Fibroblast of skin of back (primary cell): ENCODE data around the gene ASIC3. TPM values are rescaled to one million over a fixed set of nuclear protein-coding genes. Genes with fewer than 3 reads are reported as not detected.
"Not testable (repeated sequence)": the region's sequence is repeated elsewhere in the genome, so short reads cannot be mapped to it uniquely, and the experiment has no call there.

Experiments
- DNase-seq: peaks from one replicate; pipeline ENCODE4 v3.0.0-alpha.2; 2013
- polyA plus RNA-seq, 2 experiments: library from polyadenylated mRNA; unstranded; fragments of 120-200 nt; gene quantifications; one replicate each; pipeline ENCODE4 v1.2.1, GENCODE V29; 2013; ENCODE audit not compliant: insufficient read length in 2 of 2

ASIC3 gene
- 1.4 TPM for polyA plus RNA-seq (2013, experiment 1 of 2; ENCODE audit: insufficient read length)
- polyA plus RNA-seq (2013, experiment 2 of 2; ENCODE audit: insufficient read length): 1.5 TPM

DNA sequence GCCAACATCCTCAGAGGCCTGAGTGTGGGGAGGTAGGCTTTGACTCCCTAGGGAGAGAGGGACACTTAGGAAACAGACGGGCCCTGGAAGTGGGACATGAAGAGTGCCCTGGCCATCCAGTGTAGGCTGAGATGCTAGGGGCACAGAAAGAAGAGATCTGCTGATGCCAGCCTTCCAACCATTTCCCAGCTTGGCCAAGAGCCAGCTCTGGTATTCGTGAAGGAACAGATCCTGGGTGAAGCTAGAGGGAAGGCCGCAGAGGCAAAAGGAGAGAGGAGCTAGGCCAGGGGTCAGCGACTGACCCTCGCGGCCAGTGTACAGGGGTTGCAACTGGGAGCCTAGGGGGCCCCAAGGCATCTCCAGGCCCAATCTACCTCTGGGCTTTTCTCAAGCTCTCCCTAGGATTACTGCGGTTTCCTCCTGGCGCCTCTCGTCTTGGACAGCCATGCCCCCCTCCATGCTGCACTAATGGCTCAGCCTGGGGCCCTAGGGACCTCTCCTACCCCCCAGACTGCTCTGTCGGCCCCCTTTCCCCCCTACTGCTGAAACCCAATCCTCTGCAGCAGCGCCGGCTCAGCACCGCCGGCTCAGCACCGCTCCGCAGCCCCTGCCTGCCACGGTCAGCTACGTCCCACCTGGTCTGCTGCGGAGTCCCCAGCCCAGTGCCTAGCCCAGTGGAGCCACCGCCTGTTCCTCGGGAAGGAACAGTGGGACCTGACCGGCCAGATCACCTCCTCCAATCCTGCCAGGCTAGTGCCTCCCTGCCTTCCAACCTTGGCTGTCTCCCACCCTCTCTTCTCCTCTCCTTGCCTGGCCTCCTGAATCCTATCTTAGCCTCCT lies at the start of gene ASIC3:
TSS of gene ASIC3 (plus strand) at position 556 of the 840 bp plus-strand sequence. CDS start 355 bp downstream, outside the sequence.
- DNase-seq: no peak

DNA sequence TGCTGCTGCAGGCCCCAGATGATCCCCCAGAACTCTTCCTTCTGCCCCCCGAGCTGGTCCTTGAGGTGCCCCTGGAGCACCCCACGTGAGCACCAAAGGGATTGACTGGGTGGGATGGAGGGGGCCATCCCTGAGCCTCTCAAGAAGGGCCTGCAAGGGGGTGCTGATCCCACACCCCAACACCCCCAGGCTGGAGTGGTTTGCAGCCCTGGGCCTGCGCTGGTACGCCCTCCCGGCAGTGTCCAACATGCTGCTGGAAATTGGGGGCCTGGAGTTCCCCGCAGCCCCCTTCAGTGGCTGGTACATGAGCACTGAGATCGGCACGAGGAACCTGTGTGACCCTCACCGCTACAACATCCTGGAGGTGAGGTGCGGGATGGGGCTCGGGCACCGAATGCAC lies 49.3 kb upstream of the ASIC3 start:
- no peak for DNase-seq

- no peak for DNase-seq
These were observed 48.7 kb upstream of the ASIC3 start for GRCh38 chr7:150999497-151000230.

DNA sequence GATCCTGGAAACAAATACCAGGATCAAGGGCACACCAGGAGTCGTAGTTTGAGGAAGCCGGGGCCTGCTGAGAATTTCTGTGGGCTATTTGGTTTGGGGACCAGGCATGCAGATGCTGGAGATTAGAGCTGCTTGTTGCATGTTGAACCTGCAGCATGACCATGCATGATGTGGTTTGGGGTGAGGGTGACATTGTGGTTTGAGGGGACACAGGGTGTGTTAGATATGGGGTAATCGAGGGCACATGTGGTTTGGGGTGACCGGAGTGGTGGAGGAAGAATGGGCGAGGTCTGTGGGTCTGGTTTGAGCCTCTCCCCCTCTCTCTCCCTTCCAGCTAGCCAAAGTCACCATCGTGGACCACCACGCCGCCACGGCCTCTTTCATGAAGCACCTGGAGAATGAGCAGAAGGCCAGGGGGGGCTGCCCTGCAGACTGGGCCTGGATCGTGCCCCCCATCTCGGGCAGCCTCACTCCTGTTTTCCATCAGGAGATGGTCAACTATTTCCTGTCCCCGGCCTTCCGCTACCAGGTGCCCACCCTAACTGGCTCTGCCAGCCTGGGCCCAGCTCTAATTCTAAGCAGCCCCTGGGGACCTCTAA lies 47.3 kb upstream of the ASIC3 start:
- no peak for DNase-seq

GRCh38 chr7:151001546-151001945 lies 46.8 kb upstream of the ASIC3 start:
- no peak for DNase-seq

GRCh38 chr7:151003572-151003971 lies 44.8 kb upstream of the ASIC3 start:
- no peak for DNase-seq

DNA sequence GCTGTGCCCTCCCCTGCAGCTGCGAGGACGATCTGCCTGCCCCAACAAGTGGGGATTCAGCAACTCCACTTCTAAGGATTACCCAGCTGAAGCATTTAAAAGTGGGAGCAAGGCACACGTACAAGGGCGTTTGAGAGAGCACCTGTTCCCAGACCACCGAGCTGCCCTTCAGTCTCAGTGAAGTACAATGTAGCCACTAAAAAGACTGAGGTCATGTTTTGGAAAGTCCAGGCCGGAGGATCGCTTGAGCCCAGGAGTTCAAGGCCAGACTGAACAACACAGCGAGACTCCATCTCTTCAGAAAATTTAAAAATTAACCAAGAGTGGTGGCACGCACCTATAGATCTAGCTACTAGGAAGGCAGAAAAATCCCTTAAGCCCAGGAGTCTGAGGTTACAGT lies 42.8 kb upstream of the ASIC3 start:
- no peak for DNase-seq

DNA sequence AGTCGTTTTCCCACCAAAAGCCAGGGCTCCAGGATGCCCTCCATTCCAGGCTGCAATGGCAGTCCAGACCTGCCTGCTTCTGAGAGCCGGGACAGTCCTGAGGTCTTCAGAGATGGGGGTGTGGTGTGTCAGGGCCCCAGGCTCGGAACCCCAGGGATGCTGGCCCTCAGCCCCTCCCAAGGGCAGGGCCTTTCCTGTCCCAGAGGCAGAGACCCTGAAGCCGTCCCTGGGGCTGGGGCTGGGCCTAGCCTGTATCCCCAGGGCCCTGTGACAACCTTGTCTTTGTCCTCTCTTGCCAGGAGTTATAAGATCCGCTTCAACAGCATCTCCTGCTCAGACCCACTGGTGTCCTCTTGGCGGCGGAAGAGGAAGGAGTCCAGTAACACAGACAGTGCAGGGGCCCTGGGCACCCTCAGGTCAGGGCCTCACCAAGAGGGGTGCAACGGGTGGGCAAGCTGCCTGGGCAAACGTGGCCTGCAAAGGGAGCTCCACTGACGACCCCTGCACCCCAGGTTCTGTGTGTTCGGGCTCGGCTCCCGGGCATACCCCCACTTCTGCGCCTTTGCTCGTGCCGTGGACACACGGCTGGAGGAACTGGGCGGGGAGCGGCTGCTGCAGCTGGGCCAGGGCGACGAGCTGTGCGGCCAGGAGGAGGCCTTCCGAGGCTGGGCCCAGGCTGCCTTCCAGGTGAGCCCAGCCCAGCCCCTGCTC lies 41.6 kb upstream of the ASIC3 start:
- DNase-seq: no peak

DNA sequence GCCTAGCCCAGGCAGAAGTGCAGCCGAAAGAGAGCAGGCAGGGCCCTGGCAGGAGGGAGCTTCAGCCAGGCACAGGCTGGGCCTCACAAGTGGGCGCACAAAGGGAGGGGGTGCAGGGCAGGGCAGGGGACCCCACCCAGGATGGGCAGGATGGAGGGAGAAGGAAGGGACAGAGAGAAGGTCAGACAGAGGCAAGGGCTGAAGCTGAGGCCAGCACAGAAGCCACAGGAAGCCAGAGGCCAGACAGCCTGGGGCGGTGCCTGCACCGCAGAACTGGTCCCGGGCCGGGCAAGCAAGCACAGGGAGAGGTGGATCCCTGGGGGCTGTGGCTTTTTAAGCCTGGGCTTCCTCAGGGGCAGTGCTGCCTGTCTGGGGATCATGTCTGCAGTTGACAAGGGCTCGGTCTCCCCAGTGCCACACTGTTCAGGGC lies 40.8 kb upstream of the ASIC3 start:
- no peak for DNase-seq

- DNase-seq: no peak
These were observed 40.2 kb upstream of the ASIC3 start for GRCh38 chr7:151008143-151008510.

DNA sequence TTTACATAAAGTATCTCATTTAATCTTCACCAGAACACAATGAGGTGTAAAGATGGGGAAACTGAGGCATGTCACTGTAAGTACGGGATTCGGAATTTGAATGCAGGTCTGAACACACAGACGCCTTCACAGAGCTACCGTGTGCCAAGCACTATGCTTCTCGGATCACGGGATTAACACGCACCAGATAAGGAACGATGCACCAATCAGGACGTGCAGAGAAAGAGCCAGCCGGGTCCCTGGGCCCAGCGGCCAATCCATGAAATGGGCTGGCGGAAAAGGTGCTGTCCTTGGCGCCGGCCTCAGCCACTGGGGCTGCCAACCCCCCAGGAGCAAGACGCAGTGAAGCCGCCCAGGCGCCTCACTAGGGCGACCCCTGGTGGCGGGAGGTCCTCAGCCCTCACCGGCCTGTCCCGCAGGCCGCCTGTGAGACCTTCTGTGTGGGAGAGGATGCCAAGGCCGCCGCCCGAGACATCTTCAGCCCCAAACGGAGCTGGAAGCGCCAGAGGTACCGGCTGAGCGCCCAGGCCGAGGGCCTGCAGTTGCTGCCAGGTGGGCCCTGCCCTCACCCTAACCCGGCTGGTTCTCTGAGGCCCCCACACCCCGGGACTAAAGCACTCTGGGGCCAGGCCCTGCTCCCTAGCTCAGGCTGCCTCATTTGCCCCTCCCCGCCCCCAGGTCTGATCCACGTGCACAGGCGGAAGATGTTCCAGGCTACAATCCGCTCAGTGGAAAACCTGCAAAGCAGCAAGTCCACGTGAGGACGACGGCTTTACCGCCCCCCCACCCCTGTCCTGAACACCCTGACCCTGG lies 39.6 kb upstream of the ASIC3 start:
- peak; percentile 48 for DNase-seq

DNA sequence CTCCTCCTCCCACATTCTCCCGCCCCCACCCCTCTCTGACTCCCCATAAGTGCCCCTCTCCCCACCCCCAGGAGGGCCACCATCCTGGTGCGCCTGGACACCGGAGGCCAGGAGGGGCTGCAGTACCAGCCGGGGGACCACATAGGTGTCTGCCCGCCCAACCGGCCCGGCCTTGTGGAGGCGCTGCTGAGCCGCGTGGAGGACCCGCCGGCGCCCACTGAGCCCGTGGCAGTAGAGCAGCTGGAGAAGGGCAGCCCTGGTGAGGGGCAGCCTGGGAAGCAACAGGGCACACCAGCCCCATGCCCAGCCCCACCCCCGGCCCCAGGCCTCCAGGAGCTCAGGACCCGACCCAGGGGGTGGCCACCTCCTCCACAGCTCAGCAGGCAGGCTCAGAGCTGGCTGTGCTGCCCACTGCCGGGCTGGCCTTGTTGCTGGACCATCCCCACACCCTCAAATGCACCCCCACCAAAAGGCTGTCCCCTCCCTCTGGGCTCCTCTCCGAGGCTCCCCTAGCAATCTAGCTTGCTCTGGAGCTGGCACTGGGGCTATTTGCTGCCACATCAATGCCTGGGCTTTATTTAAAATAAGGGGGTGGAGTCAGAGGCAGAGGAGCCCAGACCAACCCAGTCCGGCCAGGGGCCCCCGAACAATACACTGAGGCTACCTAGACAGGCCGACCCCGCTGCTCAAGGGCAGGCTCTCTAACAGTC lies 38.8 kb upstream of the ASIC3 start:
- no peak for DNase-seq

DNA sequence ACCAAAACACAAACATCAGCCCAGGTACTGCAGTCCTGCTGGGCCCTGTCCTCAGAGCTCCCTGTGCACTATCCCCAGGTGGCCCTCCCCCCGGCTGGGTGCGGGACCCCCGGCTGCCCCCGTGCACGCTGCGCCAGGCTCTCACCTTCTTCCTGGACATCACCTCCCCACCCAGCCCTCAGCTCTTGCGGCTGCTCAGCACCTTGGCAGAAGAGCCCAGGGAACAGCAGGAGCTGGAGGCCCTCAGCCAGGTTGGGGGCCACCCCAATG lies 38.4 kb upstream of the ASIC3 start:
- DNase-seq: no peak

- peak; percentile 49 for DNase-seq
These were observed 37.8 kb upstream of the ASIC3 start for GRCh38 chr7:151010307-151011096.

DNA sequence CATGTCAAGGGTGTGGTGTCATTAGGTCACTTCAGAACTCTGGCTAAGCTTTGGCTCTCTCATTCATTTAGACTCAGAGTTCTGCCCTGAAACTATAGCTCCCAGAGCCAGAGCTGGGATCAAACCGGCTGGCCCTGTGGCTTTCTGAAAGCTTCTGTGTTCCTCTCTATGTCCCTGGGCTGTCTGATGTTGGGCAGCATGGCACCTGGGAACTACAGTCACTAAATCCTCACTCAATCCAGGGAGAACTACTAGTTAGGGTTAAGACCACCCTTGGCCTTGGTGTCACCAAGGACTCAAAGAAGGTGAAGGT lies 37.3 kb upstream of the ASIC3 start:
- no peak for DNase-seq

DNA sequence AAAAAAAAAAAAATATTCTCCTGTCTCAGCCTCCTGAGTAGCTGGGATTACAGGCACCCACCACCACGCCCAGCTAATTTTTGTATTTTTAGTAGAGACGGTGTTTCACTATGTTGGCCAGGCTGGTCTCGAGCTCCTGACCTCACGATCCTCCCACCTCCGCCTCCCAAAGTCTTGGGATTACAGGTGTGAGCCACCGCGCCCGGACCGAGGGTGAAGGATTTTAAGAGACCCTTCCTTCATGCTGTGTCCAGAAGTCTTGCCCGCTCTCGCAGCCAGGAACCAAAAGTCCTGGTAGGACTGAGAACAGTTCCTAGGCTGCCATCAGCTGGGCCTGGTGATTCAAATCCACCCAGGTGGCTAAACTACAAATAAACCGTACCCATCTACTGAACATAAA lies 36.7 kb upstream of the ASIC3 start:
- not testable (repeated sequence) for DNase-seq

DNA sequence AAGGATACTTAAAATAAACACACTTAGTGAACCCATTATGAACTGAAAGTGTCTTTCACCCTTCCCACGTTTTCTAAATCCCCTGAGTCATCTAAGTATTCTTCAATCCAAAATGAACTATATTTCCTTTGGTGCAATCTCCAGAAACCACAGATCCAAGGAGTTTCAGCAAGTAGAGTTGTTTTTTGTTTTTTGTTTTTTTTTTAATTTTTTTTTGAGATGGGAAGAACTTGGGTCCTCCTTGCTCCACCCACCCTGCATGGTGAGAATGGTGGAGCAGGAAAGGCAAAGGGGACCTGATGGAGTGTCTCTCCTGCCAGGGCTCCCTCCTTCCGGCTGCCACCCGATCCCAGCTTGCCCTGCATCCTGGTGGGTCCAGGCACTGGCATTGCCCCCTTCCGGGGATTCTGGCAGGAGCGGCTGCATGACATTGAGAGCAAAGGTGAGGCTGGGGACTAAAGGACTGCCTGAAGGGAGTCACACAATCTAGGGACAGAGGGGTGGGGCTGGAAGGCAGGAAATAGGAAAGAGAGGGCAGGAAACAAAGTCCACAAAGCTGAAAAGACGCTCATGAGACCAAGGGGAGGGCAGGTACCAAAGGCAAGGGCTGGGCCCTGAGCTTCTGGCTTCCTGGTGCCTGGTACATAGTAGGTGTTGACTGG lies 36.2 kb upstream of the ASIC3 start:
- no peak for DNase-seq

GRCh38 chr7:151012911-151013347 lies 35.4 kb upstream of the ASIC3 start:
- DNase-seq: peak; percentile 54

DNA sequence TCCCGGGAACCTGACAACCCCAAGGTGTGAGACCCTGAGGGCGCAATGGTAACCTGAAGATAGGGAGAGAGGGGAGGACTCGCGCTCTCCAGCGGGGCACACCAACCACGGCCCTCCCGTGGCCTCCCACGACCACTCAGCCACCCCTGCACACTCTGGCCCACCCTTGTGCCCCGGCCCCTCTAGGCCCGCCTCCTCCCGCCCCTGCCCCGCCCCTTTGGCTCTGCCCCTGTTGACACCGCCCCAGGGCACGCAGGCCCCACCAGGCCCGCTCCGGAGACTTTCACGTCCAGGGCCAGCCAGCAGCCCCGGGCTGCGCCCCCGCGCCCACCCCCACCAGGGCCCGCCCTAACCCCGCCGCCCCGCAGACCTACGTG lies 35.0 kb upstream of the ASIC3 start:
- no peak for DNase-seq
